ENCODE results near the gene MYO5B.
A peak's percentile ranks its signal among the peaks of the same experiment; 100 is the strongest.

Gene MYO5B

DNA sequence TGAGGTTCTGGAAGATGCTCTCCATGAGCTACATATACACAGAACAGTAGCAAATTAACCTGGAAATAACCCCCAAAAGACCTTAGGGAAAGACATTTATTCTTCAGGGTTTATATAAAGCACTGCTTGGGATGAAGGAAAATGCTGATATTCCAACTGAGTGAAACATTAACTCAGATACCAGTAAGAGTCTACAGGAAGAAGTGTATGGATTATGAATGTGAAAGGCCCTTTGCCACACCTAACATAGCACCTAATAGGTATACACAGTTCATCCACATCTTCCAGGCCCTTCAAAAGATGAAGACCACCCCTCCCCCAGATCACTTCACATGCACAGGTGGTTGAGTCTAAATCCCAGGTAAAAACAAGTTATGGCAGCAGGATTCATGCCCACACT lies 50.4 kb downstream of the MYO5B start:
- no peak for DNase-seq (ENCODE audit: low read depth)

DNA sequence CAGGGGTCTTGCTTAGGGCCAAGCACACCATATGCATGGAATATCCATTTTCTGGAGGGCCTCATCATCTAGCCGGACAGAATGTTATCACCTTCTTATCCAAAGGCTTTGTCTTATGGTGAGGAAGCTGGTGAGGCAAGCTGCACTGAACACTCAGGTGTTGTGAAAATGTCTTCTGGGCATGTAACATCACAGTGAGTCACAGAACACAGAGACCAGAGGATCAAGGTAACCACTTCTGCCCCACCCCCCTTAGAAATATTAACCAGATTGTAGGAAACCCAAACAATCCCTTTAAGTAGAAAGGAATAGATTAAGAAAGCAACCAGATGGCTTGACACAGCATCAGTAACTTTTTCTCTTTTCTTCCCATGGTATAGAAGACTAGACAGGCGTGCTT lies 51.1 kb downstream of the MYO5B start:
- no peak for DNase-seq (ENCODE audit: low read depth)

DNA sequence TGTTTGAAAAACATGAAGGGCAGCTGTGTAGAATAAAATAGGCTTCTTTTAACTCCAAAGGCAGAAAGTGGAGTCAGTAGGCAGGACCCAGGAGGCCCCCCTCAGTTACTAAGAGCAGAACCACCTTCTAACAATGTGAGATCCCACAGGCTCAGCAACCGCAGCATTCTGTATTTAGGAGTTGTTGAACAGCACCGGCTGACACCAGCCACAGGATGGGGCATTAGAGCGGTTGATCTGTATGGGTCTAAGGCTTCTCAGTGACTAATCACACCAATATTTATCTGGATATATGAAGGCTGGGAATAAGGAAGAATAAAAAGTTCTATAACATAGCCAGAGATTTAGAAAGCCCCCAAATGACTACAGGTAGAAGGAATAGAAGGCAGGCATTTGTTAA lies 51.7 kb downstream of the MYO5B start:
- DNase-seq (ENCODE audit: low read depth), result no peak

DNA sequence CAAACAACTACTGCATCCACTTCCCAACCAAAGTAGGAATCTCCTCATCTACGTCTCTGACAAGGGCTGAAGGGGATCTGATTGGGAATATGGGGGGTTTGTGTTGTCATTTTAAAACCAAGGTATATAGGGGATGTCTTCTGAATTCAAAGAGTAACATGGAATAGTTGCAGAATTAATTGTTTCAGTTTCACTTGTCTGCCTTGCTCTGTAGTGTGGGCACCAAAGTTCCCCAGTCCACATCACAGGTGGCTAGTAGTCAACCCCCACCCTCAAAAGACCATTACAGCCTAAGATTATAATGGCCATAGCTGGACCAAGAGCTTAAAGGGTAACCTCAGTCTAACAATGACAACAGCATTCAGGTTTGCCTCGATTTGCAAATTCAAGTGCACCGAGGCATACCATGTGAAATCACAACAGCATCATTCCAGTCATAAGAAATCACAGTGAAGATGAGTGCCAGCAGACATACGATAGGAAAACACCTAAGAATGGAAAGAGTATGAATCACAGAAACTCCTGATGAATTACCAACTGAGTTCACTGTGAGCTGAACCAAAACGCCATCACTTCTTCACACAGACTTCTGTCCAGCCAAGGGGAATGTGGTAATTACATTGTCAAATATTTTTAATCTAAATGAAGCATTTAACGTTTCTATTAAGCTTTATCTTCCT lies 52.4 kb downstream of the MYO5B start:
- DNase-seq (ENCODE audit: low read depth), result no peak

DNA sequence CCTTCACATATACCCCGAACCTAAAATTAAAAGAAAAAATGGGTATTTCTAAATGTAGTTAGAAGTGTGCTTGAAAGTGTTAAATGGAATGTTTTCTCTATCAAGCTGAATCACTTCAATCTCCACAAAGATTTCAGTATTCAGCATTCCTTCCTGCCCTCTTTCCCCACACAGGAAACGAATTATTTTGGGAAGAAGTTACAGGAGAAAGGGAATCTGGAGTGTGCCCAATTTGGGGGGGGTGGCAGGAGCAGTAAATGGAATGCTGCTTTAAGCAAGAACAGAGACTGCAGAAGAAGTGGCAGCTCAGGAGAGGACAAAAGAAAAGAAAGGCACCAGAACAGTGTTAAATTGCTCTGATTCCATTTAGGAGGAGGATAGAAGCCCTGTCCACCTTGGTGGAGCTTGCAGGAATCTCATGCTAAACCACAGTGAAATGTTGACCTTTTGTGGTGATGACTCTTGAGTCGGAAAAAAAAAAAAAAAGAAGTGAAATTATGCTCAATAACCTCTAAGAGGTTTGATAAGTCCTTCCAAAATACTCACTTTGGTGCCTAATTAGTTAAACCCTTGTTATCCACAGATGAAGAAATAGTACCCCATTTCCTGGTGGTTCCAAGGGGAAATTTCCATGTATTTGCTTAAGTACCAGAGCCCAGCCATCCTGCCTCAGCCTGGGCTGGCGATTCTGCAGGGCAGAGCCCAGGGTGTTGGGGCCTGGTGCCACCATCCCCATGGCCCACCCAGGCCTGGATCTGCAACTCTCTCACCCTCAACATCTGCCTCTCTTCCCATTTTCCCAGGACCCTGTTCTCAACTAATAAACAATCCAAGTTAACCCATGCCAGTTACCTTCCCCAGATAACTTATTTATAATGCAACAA lies 56.5 kb downstream of the MYO5B start:
- peak; percentile 22 for DNase-seq (ENCODE audit: low read depth)

DNA sequence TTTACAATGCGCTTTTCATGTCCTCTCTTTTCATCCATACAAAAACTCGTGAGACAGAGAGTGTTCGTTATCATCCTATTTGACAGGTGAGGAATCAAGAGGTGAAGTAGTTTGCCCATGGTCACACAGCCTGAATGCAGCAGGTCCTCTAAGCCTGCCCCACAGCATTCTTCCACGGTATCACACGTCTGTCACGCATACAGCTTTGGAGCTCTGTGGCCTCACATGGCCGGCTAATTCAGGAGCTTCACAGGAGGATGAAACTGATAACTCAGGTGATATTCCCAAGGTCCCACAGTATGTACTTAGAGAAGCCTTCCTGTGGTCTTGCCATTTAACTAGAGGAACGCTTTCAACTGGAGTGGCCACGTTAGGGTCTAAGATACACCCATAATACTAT lies 59.0 kb downstream of the MYO5B start:
- DNase-seq (ENCODE audit: low read depth), result no peak

DNA sequence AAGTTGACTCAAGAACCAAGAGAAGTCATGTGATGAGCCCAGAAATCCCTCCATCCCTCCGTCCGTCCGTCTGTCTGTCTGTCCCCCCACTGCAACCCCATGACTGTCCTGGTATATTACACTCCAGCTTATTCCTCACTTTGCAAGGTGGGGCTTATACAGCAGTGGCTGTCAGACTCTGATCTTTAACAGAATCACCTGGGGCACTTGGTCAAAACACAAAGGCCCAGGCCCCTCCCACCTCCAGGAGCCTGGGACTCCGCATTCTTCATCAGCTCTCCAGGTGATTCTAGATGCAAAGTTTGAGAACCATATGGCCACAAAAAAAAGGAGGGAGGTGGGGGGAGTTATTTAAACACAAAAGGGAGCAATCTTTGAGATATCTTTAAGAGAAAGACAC lies 61.4 kb downstream of the MYO5B start:
- DNase-seq (ENCODE audit: low read depth), result no peak

DNA sequence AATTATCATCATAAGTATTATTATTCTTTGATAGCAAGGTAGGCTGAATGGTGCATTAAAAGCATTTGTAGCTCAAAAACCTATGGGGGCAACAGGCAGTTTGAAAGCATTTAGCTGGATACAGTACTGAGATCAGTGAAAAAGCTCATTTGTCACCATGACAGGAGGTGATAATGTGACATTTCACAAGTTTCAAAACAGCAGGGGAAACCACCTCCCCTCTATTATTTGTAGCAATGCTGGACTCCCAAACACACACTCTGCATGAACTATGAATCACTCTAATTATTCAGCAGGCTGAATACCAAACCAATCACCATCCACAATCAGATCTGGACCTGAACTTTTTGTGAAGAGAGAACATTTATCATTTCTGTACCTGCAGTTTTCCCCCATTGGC lies 63.4 kb downstream of the MYO5B start:
- no peak for DNase-seq (ENCODE audit: low read depth)

DNA sequence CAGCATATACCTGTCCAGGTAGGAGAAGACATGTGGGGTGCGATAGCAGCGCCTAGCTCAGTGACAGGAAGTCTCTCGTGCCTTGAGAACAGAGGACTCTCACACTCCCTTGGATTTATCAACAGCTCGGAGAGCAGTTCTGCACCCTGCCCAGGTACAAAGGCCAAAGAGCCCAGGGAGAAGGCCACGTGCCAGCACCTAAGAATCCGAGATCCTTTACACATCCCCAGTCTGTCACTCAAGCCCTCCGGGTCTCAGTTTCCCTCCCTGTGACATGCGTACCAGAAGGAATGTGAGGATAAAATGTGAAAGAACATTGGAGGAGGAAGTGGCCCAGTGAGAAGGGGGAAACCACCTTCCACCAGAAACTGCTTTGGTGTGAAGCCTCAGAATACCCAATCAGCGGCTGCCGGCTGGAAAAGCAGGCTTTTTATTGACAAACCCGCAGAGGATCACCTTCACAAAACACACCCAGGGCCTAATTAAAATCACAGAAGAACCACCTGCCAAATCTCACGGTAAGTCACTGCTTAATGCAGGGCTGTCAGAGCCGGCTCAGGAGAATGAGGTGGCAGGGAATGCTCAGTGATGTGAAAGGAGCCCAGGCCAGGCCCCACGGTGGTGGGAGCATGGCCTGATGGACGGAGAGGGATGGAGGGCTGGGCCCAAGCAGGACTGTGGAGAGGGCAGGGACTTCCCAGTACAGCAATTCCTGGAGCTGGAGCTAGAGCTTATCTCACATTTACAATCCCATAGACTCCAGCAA lies 66.3 kb downstream of the MYO5B start:
- DNase-seq (ENCODE audit: low read depth), result no peak

DNA sequence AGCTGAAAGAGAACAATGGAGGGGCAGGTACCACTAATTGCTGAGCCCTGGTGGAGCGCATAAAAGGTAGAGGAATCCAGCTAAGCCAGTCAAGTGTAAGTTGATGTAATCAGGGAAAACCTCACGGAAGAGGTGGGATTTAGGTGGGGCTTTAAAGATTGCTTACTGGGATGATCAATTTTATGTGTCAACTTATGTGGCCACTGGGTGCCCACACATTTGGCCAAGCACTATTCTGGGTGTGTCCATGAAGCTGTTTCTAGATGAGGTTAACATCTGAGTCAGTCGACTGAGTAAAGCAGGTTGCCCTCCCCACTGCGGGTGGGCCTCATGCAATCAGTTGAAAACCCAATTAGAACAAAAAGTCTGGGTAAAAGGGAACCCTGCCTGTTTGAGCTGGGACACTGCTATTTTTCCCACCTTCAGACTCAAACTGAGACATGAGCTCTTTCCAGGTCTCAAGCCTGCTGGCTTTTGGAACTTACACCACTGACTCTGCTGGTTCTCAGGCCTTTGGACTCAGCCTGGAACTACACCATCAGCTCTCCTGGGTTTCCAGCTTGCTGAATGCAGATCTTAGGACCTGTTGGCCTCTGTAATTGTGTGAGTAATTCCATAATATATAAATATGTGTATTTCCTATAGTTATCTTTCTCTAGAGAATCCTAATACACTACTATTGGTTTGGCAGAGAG lies 67.3 kb downstream of the MYO5B start:
- no peak for DNase-seq (ENCODE audit: low read depth)

DNA sequence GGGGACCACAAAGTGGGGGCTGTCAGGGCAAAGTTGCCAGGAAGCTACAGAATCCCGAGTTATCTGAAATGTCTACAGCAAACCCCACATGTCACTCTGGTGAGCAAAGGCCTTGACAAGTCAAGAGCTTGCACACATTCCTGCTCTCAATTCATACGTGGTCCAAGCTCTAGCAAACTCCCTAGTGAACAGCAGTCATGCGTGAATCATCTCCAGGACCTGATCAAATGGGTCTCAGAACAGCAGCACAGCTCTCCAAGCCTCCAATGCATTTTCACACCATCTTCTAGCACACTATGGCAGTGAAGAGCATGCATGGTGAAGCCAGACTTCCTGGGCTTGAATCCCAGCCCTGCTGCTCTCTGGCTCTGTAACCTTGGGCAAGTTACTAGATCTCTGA lies 68.5 kb downstream of the MYO5B start:
- DNase-seq (ENCODE audit: low read depth), result no peak

DNA sequence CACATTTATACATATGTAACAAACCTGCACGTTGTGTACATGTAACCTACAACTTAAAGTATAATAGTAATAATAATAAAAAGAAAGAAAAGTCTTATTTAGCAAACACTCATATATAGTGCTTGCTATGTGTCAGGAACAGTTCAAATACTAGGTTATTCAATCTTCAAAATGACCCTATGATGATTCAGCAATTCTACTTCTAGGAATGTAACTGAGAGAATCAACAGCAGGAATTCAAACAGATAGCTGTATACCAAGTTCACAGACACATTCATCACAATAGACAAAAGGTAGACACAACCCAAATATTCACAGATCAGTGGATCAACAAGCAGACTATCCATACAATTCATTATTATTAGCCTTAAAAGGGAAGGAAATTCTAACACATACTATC lies 69.5 kb downstream of the MYO5B start:
- no peak for DNase-seq (ENCODE audit: low read depth)

DNA sequence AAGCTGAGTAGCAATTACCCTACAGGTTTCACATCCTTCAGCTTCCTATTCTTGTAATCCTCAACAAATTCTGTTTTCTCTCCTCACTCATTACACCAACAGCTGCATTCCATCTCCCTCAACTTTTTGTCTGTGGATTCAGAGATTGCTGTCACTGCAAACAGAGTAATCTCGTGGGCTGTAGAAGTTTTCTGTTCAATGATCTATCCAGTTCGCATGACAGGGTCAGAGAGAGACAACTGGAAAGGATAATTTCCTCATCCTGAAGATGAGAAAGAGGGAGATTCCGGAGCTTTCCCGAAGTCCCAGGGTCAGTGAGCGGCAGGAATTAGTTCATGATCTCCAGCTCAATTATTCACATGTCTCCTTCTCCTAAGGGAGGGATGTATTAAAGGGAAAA lies 75.7 kb downstream of the MYO5B start:
- no peak for DNase-seq (ENCODE audit: low read depth)

DNA sequence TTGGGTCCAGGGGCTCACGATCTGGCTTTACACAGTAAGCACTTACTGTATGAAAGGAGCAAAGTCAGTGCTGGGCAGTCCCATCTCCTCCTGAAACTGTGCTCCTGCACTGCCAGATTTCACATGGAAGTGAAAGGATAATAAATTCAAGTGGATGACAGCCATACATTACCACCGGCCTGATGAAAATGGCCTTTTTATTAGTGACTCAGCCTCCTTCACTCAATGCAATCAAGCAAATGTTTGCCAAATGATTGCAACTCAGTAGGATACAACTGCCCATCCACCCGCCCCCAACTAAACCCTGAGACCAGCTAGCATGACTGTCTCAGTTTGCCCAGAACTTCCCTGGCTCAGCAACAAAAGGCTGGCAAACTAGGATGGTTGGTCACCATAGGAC lies 77.1 kb downstream of the MYO5B start:
- no peak for DNase-seq (ENCODE audit: low read depth)

DNA sequence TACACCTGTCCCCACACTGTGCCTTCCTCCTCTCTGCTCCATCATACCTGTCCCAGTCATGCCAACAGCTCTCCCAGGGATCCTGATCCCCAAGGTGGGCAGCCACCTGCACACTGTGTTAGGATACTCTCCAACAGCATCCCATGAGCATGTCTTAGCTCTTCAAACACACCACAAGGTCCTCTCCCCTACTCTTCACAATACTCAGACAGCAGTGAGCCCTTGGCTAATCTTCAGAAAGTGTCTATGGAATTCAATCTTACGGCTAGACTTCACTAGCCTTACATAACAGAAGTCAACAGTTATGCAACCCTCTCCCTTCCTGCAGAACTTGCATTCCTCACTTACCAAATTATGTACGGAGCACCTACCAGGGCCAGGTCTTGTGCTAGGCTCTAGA lies 79.9 kb downstream of the MYO5B start:
- no peak for DNase-seq (ENCODE audit: low read depth)

DNA sequence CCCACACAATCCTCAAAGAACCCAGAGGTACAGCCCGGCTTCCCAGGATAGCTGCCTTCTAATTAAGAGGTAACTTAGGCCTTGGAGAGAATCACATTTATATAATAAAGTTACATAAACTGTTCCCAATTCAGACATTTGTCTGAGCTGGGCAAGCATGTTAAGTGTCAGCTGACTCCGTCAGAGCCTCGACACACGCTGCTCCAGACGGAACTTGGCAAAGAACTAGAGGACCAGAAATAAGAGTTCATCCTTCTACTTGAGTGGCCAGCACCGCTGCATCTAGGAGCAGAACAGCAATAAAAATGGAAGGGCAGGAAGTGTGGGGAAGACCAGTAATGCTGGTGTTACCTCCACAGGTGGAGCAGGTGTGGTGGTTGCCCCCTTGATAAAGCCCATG lies 80.5 kb downstream of the MYO5B start:
- no peak for DNase-seq (ENCODE audit: low read depth)

DNA sequence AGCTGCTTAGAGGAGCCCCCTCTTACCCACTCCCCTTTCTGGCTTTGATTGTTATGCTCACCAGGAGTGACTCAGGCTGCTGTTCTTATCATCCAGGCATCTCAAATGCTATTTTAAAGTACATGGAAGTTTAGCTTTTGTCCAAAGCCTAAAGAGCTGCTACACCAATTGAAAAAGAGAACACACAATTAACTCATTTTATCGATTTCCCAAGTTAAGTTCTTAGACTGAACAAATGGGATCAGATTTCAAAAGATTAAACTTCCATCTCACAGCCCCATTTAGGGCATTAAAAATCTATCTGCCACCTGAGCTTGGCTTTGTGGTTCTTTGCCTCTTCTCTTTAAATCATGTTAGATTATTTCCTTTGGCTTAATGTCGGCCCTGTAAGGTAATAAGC lies 81.2 kb downstream of the MYO5B start:
- no peak for DNase-seq (ENCODE audit: low read depth)

DNA sequence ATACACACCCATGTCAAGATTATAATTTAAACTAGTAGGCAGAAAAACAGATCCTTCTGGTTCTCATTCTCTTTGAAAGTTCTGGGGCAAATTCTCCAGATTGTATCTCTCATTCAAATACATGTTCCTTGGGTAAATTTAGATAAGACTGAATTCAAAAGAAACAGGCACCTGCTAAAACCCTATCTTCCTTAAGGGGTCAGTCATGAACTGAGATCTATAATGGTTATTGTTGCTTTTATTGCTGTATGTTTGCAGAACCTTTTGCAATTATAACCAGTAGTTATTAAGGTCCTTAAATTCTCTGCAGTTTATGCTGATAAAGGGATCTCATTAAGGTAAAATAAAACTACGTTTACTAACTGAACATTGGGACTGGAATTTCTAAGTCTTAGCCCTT lies 83.5 kb downstream of the MYO5B start:
- no peak for DNase-seq (ENCODE audit: low read depth)

DNA sequence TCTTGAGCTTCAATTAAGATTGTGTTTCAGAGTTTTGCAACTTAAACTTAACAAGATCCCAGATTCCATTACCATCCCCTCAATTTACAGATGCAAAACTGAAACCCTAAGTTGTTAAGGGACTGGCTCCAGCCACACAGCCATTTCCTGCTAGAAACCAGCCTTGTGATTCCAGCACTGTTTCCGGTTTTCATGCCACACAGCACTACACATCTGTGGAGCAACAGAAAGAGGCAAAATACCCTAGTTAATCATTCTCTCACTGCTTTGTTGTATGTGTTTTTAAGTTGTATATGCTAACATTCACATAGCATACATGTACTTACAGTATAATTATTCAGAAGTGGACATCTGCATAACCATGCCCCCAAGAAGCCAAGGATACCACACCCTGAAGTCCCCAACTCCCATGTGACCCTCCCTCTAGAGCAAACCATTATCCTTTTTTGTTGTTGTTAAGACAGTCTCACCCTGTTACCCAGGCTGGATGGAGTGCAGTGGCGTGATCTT lies 87.4 kb downstream of the MYO5B start:
- DNase-seq (ENCODE audit: low read depth), result no peak

DNA sequence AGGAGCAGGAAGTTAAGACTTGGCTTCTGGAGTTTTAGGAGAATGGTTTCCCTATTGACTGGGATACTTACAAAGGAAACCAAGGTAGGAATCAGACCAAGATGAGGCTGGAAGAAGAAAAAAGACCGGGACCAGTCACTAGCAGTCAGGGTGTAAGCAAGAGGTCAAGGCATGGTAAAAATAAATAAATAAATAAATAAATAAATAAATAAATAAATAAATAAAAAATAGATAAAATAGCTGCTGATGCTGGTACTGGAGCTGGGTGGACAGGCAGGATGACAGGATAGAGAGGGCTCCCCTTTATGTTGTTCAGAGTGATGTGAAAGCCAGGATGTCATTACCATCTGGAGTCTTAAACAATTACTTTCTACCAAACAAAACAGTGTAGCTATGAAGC lies 89.9 kb downstream of the MYO5B start:
- DNase-seq (ENCODE audit: low read depth), result no peak

DNA sequence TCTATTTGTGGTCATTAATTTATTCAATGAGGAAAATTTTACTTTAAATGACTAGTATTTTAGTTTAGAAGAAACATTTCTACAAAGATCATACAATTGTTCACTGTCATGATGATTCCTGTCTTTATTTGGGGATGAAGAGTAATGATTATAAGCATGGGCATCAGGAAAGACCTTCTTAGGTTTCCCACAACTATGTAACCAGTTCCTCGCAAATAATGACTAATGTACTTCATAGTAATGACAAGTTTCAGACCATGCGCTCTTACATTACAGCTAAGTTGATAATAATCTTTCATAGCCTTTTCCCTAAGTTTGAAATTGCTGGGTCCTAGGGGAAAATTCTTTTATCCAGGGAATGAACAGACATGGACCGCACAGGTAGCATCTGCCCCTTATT lies 90.5 kb downstream of the MYO5B start:
- DNase-seq (ENCODE audit: low read depth), result no peak

DNA sequence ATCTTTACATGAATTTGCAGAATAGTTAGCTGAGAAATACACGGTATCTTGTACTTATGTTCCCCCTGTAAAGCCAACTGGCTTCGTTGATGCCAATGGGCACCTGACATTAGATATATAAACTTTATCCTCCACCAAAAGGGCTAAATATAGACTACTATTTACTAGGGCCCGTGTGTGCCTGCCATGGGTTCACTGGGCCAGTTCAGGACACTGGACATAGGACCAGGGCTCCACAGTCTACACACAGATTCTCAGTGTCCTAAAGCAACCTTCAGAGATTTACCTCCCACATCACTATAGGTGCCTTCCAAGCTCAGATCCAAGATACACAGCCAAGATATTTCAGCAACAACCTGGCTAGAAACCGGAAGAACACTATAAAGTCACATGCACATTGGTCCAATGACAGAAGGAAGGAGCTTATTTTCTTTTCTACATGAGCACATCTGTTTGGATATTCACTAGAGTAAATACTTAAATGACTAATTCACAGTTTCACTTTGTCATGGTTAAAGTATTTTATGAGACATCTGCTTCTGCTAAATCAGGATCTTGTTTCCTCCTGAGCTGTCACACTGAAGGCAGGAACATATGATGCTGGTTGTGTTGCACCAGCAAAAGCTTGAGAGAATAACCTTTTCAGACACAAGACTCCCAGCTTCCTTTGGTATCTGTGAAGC lies 95.1 kb downstream of the MYO5B start:
- DNase-seq (ENCODE audit: low read depth), result peak; percentile 72
